Lower leg skin (tissue), 4 donors: ENCODE data around the gene MMADHC. TPM values are rescaled to one million over a fixed set of nuclear protein-coding genes. Genes with fewer than 3 reads are reported as not detected.

Source experiments
- DNase-seq, 2 donors: peaks; one replicate each; pipeline ENCODE4 v3.0.0-alpha.2; 2019; ENCODE audit warnings: low spot score in 2 of 2
- H3K4me3 ChIP-seq: fragments of 200-600 bp; sonication (generic); 2 replicates; pipeline ENCODE4 v1.5.1; 2017; ENCODE audit warnings: mild to moderate bottlenecking, low read depth; ENCODE audit not compliant: poor library complexity, severe bottlenecking
- POLR2A ChIP-seq, 2 donors: fragments of 450-650 bp; IDR thresholded peaks; one replicate each; pipeline ENCODE4 v1.6.1; 2016 to 2017; ENCODE audit warnings: antibody characterized with exemption in 2 of 2, mild to moderate bottlenecking in 1 of 2, moderate library complexity in 1 of 2
- WGBS, 2 donors: methylation state at CpG; one replicate each; pipeline ENCODE4 v1.1.5; 2018; 5-methylcytosine and 5-hydroxymethylcytosine counted together
- intact Hi-C: fragments of 100-400 bp; cut with DNase I; formaldehyde crosslinking; loops from one replicate; pipeline ENCODE4 v1.15.0; 2023; ENCODE audit warnings: low total_unique reads
- total RNA-seq, 4 donors: library from RNA; depleted of rRNA; stranded (reverse); fragments of >200 nt; gene quantifications; one replicate each; pipeline ENCODE4 v1.1.0, GENCODE V29; 2016
- TF ChIP-seq, protein P1 (sequence below), 3 donors: fragments of 450-650 bp; IDR thresholded peaks; one replicate each; pipeline ENCODE4 v1.5.1; 2016; ENCODE audit warnings: antibody characterized with exemption in 3 of 3, mild to moderate bottlenecking in 3 of 3, moderate library complexity in 2 of 3

Gene MMADHC
- total RNA-seq, 4 donors from 2014 or later = 66.3 to 118 (median 95.4) TPM

DNA sequence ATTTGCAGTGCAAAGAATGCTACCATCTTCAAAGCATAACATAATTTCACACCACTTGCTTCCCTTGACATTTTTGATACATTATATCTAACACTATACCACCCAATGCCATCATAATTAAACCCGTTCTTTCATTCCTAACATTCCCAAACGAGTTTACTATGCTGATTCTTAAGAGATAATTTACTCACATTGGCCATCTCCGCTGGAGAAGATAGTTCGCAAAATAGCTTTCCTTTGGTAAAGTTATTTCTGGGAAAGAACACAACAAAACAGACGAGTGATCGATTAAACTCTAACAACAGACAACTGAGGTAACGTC lies 716 bp downstream of the MMADHC start:
- TF ChIP-seq, protein P1, sequence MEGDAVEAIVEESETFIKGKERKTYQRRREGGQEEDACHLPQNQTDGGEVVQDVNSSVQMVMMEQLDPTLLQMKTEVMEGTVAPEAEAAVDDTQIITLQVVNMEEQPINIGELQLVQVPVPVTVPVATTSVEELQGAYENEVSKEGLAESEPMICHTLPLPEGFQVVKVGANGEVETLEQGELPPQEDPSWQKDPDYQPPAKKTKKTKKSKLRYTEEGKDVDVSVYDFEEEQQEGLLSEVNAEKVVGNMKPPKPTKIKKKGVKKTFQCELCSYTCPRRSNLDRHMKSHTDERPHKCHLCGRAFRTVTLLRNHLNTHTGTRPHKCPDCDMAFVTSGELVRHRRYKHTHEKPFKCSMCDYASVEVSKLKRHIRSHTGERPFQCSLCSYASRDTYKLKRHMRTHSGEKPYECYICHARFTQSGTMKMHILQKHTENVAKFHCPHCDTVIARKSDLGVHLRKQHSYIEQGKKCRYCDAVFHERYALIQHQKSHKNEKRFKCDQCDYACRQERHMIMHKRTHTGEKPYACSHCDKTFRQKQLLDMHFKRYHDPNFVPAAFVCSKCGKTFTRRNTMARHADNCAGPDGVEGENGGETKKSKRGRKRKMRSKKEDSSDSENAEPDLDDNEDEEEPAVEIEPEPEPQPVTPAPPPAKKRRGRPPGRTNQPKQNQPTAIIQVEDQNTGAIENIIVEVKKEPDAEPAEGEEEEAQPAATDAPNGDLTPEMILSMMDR (IDR thresholded peaks at IDR 0.05) = no peak
- TF ChIP-seq POLR2A (IDR thresholded peaks at IDR 0.05) = no peak
- 0 to 1% methylated on average over 7 of the region's 7 CpGs for WGBS, 2 donors
- peak overlapping the region; percentile 97 for H3K4me3 ChIP-seq
- intact Hi-C loops = no loop called here
- no peak for DNase-seq

DNA sequence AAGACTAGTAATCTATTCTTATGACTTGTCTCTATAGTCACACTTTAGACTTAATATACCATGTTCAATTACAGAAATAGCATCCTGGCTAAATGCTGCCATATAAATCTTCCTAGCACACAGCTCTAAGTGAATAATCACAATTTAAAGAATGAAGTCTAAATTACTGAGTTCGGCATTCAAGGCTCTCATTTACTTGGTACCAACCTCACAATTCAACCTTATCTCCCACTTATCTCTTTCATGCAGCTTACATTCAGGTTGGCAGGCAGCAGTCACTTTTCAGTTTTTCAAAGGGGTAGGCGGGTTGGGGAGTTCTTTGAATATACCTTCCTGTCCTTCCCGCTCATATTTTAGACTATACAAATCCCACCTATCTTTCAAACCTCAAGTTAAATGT lies 1.5 kb downstream of the MMADHC start:
- no peak overlapping the region for H3K4me3 ChIP-seq
- intact Hi-C loops = no loop called here
- DNase-seq = no peak
- 69 to 81% methylated on average over 3 of the region's 3 CpGs for WGBS, 2 donors
- TF ChIP-seq, protein P1 (IDR thresholded peaks at IDR 0.05) = no peak
- TF ChIP-seq POLR2A (IDR thresholded peaks at IDR 0.05) = no peak

DNA sequence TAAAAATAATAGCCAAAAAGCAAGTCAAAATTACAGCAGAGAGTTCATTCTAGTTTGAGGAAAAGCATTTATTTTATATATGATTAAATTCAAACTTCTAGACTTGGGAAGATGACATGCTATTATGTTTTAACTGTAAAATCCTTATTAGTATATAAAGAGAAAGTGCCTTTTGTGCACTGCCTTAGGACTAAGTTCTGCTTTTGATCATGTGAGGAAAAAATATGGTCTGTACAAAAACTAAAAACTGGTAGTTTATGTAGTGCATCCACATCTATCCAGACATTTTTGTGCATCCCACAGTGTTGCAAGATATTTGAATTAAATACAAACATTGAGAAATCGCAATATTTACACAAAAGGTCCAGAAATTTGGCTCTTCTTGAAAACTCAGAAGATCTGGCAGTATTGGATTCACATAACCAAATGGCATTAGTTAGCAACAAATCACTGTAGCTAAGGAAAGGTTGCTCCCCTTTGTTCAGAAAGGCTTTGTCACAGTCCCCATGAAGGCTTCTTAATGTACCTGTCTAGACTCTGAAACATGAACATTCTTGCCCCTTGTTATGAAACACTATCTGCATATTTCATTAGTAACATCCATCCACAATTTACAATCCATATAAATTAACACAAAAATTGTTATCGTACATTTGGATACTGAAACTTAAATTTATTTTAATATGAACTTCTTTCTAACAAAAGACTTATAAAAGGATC lies 2.2 kb downstream of the MMADHC start:
- no peak overlapping the region for H3K4me3 ChIP-seq
- no peak for DNase-seq
- WGBS, 2 donors = 77 to 83% methylated on average over 2 of the region's 2 CpGs
- intact Hi-C loops = no loop called here
- TF ChIP-seq, protein P1 (IDR thresholded peaks at IDR 0.05) = no peak
- TF ChIP-seq POLR2A (IDR thresholded peaks at IDR 0.05) = no peak

DNA sequence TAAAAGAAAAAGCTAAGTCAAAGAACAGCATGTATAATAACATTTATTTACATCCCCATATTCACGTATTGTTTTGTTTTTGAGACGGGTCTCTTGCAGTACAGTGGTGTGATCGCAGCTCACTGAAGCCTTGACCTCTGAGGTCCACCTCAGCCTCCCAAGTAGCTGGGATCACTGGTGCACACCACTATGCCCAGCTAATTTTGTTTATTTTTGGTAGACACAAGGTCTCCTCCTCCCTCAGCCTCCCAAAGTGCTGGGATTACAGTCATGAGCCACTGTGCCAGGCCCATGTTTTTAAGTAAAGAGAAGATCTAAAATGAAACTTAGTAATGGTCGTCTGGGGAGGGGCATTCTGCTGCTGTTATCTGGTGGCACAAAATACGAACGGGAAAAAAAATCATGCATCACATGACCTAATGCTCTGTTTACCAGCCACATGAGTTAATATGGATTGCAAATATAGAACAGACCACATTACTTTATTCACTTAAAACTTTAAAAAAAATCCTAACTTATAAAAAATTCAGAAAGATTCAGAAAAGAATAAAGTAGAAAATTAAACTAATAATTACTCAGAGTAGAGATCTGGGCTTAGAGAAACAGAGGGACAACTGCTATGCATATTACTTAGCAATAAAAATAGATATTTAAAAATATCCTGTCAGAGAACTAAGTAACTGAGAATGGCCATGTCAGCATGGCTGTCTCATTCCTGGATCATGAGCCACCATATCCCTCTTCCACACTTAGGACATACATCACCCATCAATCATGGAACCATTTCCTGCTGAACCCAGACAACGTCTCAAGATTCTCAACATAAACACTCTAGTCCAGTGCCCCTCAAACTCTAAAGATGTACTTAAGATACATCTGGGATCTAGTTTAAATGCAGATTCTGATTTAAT lies 7.3 kb downstream of the MMADHC start:
- 83 to 87% methylated on average over 7 of the region's 7 CpGs for WGBS, 2 donors
- DNase-seq = no peak
- no peak overlapping the region for H3K4me3 ChIP-seq
- intact Hi-C loops = no loop called here
- TF ChIP-seq, protein P1 (IDR thresholded peaks at IDR 0.05) = no peak
- no peak for TF ChIP-seq POLR2A (IDR thresholded peaks at IDR 0.05)

DNA sequence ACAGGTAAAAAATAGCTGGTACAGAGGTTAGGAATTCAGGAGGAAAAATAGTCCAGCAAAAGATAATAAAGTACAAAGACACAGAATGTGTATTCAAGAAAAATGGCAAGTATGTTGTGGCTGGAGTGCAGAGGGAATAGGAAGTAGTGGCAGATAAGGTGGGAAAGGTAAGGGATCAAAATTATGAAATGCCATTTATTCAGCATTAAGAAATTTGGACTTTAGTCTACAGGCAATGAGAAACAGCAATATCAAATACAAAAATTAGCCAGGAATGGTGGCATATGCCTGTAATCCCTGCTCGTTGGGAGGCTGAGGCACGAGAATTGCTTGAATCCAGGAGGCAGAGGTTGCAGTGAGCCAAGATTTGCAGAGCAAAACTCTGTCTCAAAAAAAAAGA lies 10.3 kb downstream of the MMADHC start:
- H3K4me3 ChIP-seq = no peak overlapping the region
- intact Hi-C loops = no loop called here
- no peak for DNase-seq
- no peak for TF ChIP-seq POLR2A (IDR thresholded peaks at IDR 0.05)
- TF ChIP-seq, protein P1 (IDR thresholded peaks at IDR 0.05) = no peak
- 84 to 86% methylated on average over 2 of the region's 2 CpGs for WGBS, 2 donors
